RPMI7951 (cell line): Measurements from ENCODE around the gene NPAS3. TPM values are rescaled to one million over a fixed set of nuclear protein-coding genes. Genes with fewer than 3 reads are reported as not detected.
A peak's percentile ranks its signal among the peaks of the same experiment; 100 is the strongest.

Source experiments
- DNase-seq: peaks from one replicate; pipeline ENCODE4 v3.0.0-alpha.2; 2012; ENCODE audit warnings: low read depth
- total RNA-seq: library from RNA; depleted of rRNA; stranded (reverse); fragments of >200 nt; shearing (Covaris generic); gene quantifications from 2 replicates; pipeline ENCODE4 v1.2.3, GENCODE V29; 2014

Gene NPAS3
- total RNA-seq, 1 experiment from 2014 or later: 0.48 TPM

DNA sequence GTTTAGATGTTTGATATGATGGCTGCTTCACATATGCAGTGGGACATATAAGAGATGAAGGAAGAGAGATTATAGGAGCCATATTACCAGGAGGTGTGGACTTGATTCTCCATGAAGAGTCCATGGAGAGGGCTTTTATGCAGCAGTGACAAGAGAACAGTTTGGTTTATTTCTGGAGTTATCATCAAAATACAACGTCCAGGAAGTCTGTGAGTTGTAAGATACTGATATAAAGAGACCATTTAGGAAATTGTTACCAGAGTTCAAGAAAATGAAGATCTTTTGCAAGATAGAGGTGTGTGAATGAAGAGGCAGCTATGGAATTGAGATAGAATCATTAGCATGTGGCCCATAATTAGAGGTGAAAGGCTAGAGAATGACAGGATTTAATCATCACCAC is 431.7 kb downstream of the NPAS3 start:
- no peak for DNase-seq

DNA sequence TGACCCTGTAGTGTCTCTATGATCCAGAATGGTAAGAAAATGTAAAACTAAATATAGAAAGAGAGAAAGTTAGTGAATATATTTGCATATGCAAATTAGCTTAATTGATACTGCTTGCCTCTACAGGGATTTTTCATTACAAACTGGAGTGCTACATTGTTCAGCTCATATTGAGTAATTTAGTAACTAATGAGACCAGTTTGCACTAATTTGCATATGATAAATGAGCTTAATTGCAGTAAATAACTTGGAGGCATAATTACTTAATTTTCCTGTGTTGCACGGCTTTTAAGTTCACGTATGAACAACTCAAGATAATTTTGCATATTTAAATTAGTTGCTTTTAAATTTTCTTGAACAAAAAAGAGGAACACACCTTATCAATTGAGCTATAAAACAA is 436.5 kb downstream of the NPAS3 start:
- no peak for DNase-seq

DNA sequence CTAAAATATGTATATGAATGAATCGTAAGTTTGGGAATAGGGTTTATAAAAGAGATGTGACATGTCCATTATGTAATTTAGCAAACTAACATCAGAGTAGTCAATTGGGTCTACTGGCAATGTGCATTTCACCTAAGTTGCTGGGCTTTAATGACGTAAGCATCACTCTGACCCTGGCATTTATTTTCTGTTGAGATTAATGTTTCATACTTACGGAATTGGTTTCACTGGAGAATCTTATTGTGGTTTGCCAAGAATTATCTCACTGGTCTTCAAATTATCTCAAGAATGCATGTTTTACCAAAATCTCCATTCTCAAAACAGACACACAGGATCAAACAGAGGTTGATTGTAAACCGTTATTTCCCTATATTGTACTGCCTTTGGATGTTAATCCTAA is 437.1 kb downstream of the NPAS3 start:
- peak; percentile 10 for DNase-seq

DNA sequence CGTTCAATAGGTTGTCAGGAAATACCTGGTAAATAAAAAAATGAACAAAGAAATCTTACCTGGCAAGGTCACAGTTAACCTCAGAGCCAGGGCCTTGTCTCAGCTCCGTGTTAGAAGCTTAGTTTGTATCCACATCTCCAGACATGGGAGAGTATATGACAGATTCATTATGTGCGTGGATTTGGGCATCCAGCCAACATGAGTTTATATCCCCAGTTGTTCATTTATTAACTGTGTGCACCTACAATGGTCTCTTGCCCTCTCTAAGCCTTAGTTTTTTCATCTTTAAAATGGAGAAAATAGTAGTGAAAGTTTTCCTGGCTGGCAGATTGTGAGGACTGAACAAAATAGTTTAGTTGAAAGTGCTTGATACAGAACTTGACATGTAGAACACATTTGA is 437.8 kb downstream of the NPAS3 start:
- DNase-seq: no peak

DNA sequence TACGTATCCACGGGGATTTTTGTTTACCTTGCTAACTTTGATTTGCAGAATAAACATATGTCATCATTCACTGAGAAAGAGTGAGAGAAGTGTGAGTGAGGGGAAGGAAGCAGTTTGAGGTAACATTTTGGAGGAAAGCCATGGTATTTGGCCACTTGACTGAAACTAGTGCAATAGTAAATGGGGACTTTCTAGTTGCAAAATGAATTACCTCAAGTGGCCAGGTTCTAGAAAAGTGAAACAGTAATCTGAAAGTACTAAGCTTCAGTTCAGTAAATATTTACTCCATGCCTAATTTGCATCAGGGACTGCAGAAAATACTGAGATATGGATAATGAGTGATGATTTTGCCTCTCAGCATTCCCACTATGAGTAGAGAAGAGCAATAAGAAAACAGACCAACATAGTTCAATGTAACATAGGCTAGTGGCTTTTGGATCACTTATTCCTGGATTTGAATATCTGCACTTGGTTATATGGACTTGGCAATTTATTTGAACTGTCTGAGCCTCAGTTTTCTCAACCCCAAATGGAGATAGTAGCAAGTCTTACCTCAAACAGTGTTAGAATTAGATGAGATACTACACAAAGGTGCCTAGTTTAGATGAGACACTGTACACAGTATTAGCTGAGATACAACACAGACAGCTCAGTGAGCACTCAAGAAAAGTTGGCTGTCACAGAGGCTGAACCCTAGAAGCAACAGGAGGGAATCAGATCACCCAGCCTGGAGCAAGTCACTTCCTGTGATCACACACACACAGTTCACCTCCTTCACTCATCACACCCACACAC is 439.1 kb downstream of the NPAS3 start:
- DNase-seq: no peak

DNA sequence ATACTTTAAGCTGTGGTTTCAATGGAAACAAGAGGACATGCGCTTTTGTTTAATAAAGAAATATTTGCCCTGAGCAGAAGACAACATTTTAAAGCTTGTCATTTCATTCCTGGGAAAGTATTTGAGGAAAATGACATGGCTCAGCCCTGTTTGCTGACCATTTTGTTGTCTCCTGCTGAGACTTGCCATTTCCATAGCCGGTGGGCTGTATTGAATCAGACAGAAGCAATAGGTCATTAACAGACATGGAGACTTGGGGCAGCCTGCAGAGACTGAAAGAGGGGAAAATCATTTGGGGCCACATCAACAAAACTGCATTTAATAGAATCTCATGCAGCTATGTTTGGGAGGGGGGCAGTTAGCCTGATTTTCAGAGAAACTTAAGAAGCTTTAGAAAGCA is 443.0 kb downstream of the NPAS3 start:
- DNase-seq: no peak

DNA sequence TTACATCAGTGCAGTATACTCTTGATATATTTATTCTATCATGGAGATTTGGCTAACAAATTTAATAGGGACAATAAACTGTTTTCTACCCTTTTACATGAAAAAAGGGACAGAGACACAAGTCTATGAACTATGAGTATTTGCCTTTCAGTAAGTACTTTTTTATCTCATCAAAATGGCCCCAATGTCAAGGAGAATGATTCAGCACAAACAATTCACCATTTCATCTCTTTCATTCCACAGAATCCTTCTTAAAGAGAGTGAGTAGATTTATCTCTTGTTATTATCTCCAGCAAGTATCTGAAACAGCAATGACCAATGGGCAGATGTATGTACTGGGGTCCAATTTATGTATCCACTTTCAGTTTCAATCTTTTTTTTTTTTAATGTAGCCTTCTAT is 447.5 kb downstream of the NPAS3 start:
- peak; percentile 2 for DNase-seq

DNA sequence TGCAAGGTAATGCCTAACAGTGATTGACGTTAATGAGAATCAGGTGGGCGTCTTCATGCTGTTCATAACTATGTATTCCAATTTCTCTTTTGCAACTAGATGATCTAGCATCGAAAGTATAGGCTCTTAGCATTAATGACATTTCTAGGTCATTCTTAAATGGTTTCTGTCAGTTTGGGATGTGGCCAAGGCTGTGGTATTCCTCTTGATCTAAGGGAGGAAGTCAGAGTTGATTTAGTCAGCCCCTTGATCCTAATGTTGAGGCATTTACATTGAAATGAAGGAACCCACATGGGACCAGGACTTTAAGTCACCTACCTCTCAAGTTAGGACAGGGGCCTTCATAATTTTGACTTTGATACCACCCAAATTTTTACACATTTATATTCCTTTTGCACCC is 448.1 kb downstream of the NPAS3 start:
- DNase-seq: peak; percentile 36

DNA sequence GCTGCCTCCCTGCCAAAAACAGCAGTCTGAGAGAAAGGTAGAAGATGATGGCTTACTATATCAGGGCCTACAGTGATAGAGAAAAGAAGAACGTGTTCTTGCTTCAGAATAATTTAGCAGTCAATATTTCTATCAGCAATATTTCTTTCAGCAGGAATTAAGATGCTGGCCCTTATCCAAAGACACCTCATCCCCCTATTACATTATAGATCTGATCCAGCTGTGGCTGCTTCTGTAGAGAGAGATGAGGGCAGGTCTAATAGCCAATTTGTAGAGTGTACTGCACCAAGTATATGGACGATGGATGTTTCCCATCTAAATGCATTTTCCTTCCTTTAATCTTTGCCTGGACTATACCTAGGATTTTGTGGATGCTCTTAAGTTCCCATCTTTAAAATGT is 451.7 kb downstream of the NPAS3 start:
- no peak for DNase-seq

DNA sequence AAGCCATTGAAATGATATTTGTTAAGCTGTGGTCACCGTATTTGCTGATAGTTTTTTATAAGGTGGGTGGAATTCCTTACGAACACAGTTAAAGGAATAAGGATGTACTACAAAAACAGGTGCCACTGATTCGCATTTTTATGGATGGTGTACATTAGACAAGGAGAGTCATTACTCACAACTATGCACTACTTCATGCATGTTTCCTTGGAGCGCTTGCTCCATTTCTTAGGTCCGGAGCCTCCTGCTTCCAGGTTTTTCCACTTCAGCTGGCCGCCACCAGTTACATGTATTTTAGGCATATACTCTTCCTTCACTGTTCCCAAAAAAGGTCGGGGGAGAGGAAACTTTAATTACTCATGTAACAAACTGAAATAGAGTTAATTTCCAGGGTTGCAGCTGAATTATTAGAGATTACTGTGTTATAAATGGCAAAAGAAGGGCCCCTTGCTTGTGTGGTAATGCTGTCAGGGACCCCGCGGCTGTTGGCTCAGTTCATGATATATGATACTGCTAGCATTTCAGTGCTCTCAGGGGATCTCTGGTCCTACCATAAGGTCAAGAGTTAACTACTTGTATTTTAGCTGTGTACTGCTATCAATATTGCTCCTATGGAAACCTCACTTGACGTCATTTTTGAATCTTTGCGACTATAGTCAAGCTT is 454.7 kb downstream of the NPAS3 start:
- no peak for DNase-seq

DNA sequence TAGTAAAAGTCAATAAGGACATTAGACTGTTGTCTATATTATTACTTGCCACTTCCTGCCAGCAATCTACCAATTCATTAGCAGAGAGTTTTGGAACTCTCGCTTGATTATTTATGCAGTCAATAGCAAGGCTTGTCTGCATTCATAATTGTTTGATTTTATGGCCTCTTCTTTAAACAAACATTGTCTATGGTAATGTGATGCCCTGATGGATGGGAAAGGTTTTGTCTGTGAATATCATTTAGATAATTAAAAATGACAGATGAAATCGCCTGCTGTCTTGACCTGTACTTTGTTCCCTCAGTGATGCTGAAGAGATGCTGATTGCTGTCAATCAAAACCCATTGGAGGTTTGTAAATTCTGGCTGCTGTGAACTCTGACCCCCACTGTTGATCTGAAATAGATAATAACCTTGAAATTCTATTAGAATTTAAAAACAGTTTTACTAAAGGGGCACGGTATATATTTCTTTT is 455.3 kb downstream of the NPAS3 start:
- no peak for DNase-seq

DNA sequence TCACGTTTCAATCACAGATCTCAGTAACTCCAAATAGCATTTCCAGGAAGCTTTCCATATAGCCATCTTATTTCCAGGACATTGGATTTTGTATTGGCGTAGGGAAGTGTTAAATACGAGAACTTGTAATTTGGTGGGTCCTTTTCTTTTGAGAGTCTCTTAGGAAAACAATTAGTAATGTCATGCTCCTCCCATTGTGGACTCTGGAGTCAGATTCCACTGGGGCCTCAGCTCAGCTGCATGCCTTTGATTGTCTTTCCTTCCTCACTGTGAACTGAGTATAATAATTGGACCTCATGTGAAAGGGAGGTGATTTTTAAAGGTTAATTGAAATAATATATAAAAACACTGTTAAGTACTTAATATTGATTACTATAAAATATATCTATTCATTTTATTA is 462.6 kb downstream of the NPAS3 start:
- DNase-seq: no peak

DNA sequence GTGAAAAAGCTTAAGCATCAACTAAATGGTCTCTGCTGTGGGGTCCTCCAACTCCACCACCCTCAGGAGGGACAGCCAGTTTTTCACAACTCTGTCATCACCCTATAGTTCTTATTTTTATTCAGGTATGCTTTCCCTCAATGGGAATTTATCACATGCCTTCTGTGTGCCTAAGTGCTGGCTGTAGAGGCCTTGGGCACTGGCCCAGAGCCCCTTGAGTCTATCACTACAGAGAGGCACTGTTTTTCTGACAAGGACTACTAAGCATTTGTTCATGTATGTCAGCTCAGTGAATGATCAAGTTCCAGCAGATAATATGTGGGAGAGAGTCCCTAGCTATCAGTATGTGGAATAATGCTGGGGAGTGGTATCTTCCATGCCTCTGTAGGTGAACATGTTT is 463.9 kb downstream of the NPAS3 start:
- no peak for DNase-seq

DNA sequence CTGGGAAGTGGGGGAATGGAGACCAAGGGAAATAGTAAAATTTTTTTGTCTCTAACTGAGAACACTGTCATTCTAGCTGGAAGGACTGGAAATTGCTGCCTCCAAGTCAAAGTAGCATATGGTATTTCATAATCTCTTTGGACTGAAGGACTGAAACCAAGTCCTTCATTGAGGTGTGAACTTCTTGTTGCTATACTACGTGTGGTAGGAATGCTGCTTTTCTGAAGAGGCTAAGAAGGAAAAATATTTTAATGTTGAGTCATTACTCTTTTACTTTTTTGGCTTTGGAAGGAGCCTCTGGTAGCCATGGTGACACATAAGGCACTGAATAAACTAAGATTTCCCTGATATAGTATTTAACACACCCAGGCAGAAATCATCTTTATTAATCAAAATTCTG is 465.4 kb downstream of the NPAS3 start:
- DNase-seq: peak; percentile 76

DNA sequence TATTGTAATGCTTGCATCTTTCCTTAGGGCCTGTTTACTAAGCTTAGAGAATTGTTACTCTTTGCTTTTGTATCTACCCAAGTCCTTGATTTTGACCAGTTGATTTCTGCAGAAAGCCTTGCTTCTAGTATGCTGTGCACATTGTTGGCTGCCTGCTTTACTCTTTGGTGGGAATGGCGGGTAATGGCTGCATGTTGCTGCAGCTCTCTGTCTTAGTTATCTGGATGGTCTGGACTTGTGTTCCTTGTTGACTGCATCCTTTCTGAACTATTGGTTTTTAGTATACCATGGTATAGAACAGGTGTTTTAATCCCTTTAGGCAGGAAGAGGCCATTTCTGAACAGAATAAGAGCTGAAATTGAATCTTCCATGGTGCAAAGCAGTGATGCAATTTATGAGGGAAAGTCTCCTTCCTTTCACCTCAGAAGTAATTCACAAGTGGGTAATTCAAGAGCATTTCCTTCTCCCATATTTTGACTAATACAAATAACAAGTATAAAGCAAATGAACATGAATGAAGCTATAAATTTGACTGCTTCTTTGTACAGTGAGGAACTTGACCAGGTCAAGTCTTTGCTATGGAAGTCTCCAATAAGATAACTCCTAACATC is 466.4 kb downstream of the NPAS3 start:
- DNase-seq: no peak

DNA sequence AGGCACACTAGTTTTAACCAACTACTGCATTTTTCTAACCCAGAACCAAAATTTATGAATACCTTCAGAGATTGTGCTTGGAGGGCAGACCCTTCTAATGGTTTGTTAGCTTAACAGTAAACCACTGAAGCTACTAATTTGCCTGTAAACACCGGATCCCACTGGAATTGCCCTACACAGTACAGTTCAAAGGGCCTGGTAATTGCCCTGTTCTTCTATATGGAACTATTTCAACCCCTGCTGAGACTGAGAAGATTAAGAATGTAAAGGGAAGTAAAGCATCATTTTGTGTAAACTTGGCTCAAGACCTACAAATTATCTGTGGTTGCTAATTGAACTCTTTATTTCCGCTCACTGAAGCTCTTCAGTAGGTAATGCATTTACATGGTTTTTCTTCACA is 468.1 kb downstream of the NPAS3 start:
- no peak for DNase-seq

DNA sequence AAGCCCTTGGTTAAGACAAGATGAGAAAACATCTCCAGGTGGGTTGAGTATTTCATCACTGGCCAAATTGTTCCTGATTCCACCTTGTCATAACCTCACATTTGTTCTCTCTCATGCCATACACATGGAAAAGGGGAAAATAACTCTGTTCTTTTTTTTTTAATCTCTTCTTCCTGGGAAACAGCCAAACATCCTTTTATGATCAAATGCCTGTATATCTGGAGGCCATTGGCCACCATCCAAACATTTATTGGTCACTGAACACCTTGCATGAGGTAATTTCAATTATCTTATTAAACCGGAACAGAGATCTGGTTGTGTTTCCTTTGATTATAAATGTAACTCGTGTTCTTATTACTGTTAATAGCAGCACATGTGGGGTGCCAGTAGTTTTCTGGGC is 469.6 kb downstream of the NPAS3 start:
- DNase-seq: no peak

DNA sequence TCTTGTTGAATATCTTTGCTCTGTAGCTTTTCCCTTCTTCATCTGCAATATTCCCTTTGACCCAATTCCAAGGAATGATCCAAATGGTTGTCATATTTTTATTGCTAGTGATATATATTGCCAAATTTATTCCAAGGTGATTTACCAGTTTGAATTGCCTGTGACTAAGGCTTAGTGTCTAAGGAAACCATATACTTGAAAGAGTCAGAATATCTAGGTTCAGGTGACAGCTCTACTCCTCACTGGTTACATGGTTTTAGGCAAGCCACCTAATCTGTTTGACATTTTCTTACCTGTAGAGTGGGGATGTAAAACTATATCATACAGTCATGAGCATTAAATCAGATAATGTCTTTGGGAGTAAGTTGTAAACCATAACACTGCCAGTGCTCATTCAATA is 473.8 kb downstream of the NPAS3 start:
- no peak for DNase-seq

DNA sequence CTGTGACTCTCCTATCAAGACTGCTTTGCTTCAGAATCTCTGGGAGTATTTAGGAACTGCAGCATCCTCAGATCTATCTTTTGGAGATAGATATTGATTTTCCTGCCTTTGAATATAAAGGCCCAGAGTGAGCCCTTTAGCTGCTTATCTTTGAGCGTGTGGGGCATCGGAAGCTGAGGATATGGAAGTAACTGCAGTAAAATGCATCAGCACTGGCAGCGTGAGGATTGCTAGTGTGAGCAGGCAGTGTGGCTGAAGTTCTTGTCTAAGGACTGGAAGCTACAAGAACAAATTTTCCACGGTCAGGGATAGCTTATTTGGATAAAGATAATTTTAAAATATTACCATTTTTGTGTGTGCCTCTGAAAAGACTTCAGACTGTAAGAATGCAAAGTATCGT is 474.7 kb downstream of the NPAS3 start:
- no peak for DNase-seq

DNA sequence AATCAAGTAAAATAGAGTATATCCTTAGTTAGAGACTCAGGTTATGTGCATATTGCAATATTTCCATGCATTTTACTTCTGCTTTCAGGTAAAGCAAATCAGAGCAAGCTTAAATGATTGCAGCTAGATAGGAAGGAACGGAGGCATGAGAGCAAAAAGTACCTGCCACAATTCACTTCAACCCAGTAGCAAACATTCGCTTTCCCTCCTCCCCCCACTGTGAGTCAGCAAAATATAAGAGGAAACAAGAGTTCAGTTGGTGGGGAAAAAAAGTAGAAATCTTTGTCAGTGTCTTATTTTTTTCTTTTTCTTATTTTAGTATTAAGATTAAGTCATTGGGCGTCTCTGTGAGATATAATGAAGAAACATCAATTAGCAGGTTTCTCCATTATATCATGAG is 475.4 kb downstream of the NPAS3 start:
- DNase-seq: no peak

DNA sequence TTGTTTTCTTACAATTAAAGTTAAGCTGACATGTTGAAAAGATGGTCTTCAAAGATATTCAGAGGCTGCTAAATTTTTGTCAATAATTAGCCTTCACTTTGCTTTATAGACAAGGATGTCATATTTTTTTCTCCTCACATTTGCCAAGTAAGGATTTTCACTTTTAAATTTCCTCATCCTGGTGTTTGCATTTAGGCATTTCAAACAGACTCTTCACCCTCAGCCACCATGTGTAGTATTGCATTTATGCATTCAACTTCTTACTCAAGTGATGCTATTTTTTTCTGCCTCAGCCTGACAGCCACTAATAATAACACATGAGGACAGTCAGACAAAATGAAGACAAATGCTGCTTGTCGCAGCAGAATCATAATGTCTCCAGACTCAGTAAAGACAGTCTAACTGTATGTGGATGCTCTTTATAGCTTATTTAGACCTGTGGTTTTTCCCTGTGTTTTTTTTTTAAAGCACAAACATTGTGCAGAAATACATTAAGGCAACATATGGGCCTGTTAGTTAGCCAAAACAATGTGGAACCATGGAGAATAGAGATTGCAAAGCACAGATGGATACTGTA is 481.5 kb downstream of the NPAS3 start:
- DNase-seq: no peak

DNA sequence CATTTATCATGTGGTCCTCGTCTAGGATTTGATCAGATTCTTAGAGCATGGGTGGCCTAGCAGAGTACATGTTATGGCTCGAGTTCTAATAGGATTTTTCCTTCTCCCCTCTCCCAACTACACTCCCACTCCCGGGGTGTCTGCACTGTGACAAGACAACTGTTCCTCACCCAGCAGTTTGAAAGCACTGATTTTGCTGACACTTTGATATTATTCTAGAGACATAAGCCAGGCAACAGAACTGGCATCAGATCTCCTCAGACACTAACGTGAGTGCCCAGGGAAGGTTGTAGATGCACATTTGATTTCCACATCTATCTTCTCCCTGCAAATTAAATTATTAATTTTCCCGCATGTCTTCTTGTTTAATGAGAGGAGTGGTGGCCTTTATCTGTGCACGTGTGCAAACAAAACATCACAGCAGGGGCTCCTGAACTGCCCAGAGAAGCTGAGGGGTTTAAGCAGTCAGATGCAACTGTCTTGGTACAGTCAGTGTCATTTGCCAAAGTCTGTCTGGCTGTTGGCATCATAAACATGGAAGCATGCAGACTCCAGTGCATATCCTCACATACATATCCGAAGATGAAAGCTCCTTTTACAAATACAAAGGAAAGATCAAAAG is 491.8 kb downstream of the NPAS3 start:
- no peak for DNase-seq
